GM12864 (cell line): ENCODE results near the gene PTPN9.

Source experiments
- DNase-seq: peaks from one replicate; pipeline ENCODE4 v3.0.0-alpha.2; 2011; ENCODE audit warnings: low read depth
- H3K4me3 ChIP-seq: 2 replicates; pipeline ENCODE4 v1.5.1; 2011; ENCODE audit warnings: mild to moderate bottlenecking, low read depth, low read length, control low read depth
- CTCF ChIP-seq: IDR thresholded peaks from 2 replicates; pipeline ENCODE4 v1.5.1; 2011; ENCODE audit warnings: low read depth, mild to moderate bottlenecking, moderate library complexity, low read length, control low read depth, inconsistent platforms; ENCODE audit errors: missing control alignments

The PTPN9 gene

GRCh38 chr15:75578948-75579920 is at the start of gene PTPN9:
PTPN9 (minus strand) TSS chr15:75579315; CDS start chr15:75578776, 539 bp downstream.
- peak; percentile 47 for TF ChIP-seq CTCF
- H3K4me3 ChIP-seq: peak within 1 kb of the TSS; percentile 93
- DNase-seq: no peak

GRCh38 chr15:75625542-75626347 is 46.6 kb upstream of the PTPN9 start, which contains the start of gene SNUPN:
SNUPN (minus strand) TSS chr15:75625725; CDS start chr15:75621051, 4,674 bp downstream.
- TF ChIP-seq CTCF: no peak
- peak; percentile 82 for DNase-seq
- H3K4me3 ChIP-seq: peak within 1 kb of the TSS; percentile 87

GRCh38 chr15:75622505-75622904 is 43.4 kb upstream of the PTPN9 start:
- no peak for DNase-seq
- no peak for TF ChIP-seq CTCF

GRCh38 chr15:75620841-75621391 is 41.8 kb upstream of the PTPN9 start:
- DNase-seq: no peak
- no peak for TF ChIP-seq CTCF

More at GRCh38 chr15:75622505-75622904, 43.4 kb upstream of the PTPN9 start:
- no peak overlapping the region for H3K4me3 ChIP-seq

GRCh38 chr15:75620058-75620820 is 41.1 kb upstream of the PTPN9 start:
- TF ChIP-seq CTCF: no peak
- H3K4me3 ChIP-seq: no peak overlapping the region
- no peak for DNase-seq

More at GRCh38 chr15:75620841-75621391, 41.8 kb upstream of the PTPN9 start:
- H3K4me3 ChIP-seq: no peak overlapping the region

- no peak for TF ChIP-seq CTCF
- no peak overlapping the region for H3K4me3 ChIP-seq
- no peak for DNase-seq
Observed at GRCh38 chr15:75616766-75617165, 37.7 kb upstream of the PTPN9 start.
